NCI-H1417 (cell line): ENCODE data around the gene SLC25A15.

Source experiments
- DNase-seq, 3 experiments: peaks; one replicate each; lab custom pipeline; 2025; lab: John Stamatoyannopoulos, UW

SLC25A15 gene

DNA sequence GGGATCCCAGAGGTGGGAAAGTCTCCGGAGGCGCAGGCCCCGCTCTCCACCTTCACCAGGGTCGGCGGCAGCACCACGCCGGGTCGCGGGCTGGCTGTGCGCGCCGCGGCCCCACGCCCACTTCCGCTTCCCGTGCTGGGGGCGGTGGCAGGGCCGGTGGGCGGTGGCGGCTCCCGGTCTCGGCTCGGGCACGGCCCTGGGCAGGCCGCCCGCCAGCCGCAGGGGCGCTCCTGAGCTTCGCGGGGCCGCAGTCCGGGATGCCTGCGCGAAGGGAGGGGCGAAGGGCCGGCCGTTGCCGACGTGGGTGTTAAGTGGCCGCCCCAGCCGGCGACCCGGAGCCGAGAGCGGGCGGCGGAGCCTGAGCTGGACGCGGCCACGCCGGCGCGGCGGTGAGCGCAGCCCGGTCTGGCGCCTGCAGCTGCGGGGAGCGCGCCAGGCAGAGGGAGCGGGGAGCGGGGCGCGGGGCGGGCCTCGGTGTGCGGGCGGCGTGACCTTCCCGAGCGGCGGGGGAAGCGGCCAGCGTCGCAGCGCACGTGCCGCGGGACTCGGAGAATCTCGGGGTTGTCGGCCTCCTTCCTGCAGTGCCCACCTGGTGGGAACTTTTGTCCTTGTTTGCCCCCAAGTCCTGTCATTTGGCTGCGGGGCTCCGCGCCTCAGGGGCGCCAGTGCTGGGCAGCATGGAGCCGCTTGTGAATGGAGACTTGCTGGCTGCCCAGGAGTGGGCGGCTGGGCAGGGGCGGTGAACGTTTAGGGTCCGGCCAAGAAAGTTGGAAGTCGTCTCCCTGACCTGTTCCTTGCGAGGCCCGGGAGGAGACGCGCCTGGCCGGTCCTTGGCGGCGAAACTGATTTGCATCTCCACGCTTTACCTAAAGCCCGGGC lies at the start of gene SLC25A15:
SLC25A15 (plus strand) TSS at position 337 of the 879 bp plus-strand sequence. CDS start 3,616 bp downstream, outside the sequence.
- DNase-seq = peak; percentile 52 to 85 (median 85)

GRCh38 chr13:40749327-40749726 lies 40.1 kb upstream of the SLC25A15 start:
- no peak for DNase-seq

- DNase-seq = no peak
Measured at GRCh38 chr13:40755082-40755700, 34.2 kb upstream of the SLC25A15 start.

- no peak for DNase-seq
Measured at GRCh38 chr13:40756042-40756441, 33.4 kb upstream of the SLC25A15 start.

- DNase-seq = no peak
Measured at GRCh38 chr13:40758811-40759210, 30.6 kb upstream of the SLC25A15 start.

DNA sequence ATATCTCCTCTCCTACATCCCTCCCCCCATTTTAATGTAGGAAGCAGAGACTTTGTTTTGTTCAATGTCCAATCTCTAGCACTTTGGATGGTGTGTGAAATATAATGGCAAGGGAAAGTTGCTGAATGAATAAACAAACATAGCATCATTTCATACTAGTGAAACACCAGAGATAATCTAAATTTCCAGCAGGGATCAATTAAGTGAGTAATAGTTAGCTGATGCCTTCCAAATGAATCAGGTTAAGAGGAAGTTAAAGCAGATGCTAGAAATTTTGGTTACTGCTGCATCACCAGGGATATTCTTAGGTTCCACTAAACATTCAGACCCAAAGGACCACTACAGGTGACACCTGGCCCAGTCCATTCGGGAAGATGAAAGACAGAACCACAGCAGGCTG lies 26.6 kb upstream of the SLC25A15 start:
- DNase-seq = no peak

GRCh38 chr13:40764587-40765403 lies 24.6 kb upstream of the SLC25A15 start:
- no peak for DNase-seq

- no peak for DNase-seq
Measured at GRCh38 chr13:40765602-40766001, 23.8 kb upstream of the SLC25A15 start.

DNA sequence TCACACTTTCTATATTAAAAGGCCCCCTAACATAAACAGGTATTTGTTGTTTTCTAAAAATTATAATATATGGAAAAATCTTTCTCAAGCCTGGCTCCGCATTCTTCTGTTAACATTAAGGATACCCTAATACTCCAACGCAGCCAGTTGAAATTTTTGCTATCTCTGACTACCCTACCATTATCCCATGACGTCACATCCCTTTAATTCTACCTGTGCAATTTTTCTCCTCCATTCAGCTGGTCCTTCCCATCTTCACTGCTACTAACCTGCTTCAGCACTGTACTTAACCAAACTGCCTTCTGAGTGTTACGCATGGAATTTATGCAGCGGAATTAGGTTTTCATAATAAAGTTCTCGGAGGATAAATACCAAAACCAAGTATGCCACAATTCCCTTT lies 19.4 kb upstream of the SLC25A15 start:
- DNase-seq = no peak

- DNase-seq = no peak
Measured at GRCh38 chr13:40770609-40770933, 18.8 kb upstream of the SLC25A15 start.

DNA sequence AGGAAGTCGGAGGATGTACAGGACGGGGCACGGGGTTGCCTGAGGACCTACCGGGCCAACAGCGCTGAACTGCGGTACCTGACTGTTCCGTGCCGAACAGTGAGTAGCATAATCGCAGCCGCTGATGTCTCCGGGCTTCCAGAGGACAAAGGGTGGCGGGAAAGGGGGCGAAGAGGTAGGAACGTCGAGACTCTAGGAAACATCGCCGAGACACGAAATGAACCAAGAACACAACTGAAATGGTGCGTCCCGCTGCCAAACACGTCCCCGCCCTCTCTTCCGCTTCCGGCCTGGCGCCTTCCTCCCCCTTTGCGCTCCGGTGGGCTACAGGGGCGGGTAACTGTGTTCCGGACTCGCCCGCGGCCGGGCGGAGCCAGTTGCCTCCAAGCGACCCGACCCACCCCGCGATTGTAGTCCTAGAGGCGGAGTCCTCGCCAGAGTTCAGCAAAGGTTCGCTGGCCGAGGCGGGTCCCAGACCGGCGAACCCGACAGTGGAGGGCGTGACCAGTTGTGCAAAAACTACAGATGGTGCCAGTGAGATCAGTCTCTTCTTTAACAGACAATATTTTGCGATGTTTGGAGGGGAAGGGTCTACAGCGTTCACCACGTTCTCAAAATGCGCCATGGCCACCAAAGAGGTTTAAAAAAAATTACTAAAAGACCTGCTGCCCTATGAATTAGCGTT lies 18.3 kb upstream of the SLC25A15 start, which contains the start of gene MRPS31:
MRPS31 (minus strand) TSS at position 257 of the 685 bp plus-strand sequence; CDS start at position 203, 54 bp downstream.
- DNase-seq = peak; percentile 88 to 93 (median 91)

- no peak for DNase-seq
Measured at GRCh38 chr13:40772765-40773473, 16.5 kb upstream of the SLC25A15 start.

- no peak for DNase-seq
Measured at GRCh38 chr13:40774672-40775071, 14.7 kb upstream of the SLC25A15 start.

DNA sequence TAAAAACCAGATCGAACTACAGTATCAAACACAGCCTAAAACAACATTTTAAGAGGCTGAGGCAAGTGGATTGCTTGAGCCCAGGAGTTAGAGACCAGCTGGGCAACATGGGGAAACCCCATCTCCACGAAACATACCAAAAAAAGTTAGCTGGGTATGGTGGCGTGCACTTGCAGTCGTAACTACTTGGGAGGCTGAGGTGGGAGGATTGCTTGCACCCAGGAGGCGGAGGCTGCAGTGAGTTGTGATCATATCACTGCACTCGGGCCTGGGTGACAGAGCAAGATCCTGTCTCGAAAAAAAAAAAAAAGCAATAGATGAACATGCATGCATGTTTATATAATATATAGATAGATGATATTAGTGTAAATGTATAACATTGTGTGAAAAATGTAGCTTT lies 13.2 kb upstream of the SLC25A15 start:
- DNase-seq = no peak

GRCh38 chr13:40776681-40777165 lies 12.7 kb upstream of the SLC25A15 start:
- DNase-seq = no peak

DNA sequence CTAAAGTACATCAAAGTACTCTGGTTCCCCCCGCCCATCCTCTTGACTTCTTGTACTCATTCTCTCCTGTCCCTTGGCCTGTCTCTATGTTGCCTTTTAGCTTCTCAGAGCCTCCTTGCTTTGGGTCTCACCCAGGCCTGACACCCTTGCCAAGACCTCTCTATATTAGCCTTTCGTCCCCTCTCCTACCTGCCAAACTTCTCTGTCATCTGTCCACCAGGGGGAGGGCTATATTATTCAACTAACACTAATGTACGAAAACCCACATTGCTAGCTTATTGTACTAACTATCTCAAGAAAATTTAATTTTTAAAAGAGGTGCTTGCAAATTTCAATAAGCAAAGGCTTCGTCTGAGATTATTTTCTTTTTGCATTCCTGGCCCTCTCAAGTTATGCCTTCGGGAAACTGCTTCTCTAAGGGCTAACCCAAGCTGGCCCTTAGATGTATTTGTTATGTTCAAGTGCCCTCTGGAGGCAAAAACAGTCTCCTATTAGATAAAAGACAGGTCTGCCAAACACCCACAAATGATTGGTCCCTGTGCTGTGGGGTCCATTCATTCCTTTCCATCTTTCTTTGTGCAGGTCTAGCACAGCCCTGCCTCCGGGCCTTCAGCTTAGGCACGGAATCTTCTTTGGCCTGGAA lies 12.1 kb upstream of the SLC25A15 start:
- peak; percentile 30 to 86 (median 68) for DNase-seq

DNA sequence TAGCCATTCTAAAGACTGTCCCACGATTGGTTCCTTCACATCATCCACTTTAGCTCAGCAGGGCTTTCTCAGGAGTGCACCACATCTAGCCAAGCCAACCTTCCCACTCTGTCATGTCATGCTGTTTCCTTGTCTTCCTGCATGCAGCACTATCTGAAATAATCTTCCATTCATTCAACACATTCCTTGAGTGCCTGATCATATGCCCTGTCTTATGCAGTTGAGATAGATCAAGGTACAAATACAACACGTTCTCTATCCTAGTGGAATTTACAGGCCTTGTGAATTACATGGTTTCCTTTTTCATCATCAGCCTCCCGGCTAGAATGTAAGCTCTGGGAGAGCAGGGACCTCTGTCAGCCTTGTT lies 11.6 kb upstream of the SLC25A15 start:
- no peak for DNase-seq

GRCh38 chr13:40779049-40779448 lies 10.4 kb upstream of the SLC25A15 start:
- no peak for DNase-seq

DNA sequence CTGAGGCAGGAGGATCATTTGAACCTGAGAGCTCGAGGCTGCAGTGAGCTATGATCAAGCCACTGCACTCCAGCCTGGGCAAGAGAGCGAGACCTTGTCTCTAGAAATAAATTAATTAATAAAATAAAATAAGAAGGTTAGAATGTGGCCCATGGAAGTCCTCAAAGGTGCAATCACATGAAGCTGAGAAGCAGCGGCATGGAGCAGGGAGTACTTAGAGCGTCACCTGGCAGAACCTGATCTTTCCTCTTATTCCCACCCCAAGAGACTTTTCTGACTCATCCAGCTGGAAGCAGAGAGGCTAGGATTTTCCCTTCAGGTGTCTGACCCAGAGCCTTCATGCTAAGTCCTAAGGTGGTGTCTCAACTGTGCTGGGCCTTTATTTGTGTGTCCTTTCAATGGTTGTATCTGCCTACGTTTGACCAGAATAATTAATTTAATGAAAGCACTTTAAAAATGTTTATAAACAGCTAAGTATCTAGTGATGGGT lies 9.6 kb upstream of the SLC25A15 start:
- DNase-seq = no peak

- no peak for DNase-seq
Measured at GRCh38 chr13:40780822-40781401, 8.5 kb upstream of the SLC25A15 start.
